Mesothelial cell of epicardium (in vitro differentiated cells): ENCODE measurements around the gene GGT6. TPM values are rescaled to one million over a fixed set of nuclear protein-coding genes. Genes with fewer than 3 reads are reported as not detected.

ENCODE experiments used
- DNase-seq, 2 experiments: peaks; one replicate each; pipeline ENCODE4 v3.0.0; 2021; ENCODE audit warnings: low spot score in 2 of 2; ENCODE audit not compliant: unreplicated experiment in 2 of 2
- H3K27ac Mint-ChIP-seq: 2 replicates; pipeline ENCODE4 v1.8.0; 2021; ENCODE audit warnings: mixed read lengths
- H3K27me3 Mint-ChIP-seq: 2 replicates; pipeline ENCODE4 v1.8.0; 2021; ENCODE audit warnings: low read depth, mixed read lengths
- H3K36me3 Mint-ChIP-seq: 2 replicates; pipeline ENCODE4 v1.8.0; 2021; ENCODE audit warnings: mixed read lengths
- H3K4me1 Mint-ChIP-seq: 2 replicates; pipeline ENCODE4 v1.8.0; 2021; ENCODE audit warnings: mixed read lengths
- H3K4me3 Mint-ChIP-seq: 2 replicates; pipeline ENCODE4 v1.8.0; 2021; ENCODE audit warnings: mild to moderate bottlenecking, moderate library complexity, mixed read lengths
- H3K9me3 Mint-ChIP-seq: 2 replicates; pipeline ENCODE4 v1.8.0; 2021; ENCODE audit warnings: mixed read lengths
- CTCF ChIP-seq: fragments of 200-600 bp; sonication (generic); IDR thresholded peaks from one replicate; pipeline ENCODE4 v1.5.0; 2021; ENCODE audit warnings: antibody characterized with exemption; ENCODE audit not compliant: unreplicated experiment
- total RNA-seq: library from RNA; stranded (reverse); gene quantifications from 3 replicates; pipeline ENCODE4 v1.2.1, GENCODE V29; 2021

The GGT6 gene
- total RNA-seq, 1 donor from 2014 or later: 0.27 TPM

DNA sequence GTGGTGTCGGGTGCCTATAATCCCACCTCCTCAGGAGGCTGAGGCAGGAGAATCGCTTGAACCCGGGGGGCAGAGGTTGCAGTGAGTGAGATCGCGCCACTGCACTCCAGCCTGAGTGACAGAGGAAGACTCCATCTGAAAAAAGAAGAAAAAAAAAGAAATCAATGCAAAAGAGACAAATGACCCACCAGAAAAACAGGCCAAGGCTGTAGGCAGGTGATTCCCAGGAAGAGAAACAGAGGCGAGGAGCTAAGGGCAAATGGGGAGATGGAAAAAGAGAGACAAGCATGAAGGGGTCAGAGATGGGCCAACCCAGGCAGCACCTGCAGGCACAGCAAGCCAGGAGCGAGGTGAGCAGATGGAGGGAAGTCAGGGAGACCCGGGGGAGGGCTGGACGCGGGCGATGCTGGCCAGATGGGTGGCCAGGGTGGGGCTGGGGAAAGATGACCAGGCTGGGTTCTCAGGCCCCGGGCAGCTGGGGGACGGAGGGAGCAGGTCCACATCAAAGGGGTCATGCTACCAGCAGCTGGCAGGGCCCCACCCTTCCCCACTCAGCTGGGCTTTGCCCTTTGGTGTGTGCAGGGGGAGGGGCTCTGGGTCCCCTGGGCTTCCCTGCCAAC lies 30.7 kb downstream of the GGT6 start:
- Mint-ChIP-seq H3K9me3 (no peaks in the 10 kb centered on the region), H3K4me3 (no peak overlapping the region), H3K27ac (no peak overlapping the region), H3K36me3 (no peaks in the 10 kb centered on the region), H3K4me1 (peaks cover 18% of the 10 kb centered on the region), H3K27me3 (no peaks in the 10 kb centered on the region)
- no peak for DNase-seq
- TF ChIP-seq CTCF: no peak

- Mint-ChIP-seq H3K4me1 (peaks cover 21% of the 10 kb centered on the region), H3K36me3 (no peaks in the 10 kb centered on the region), H3K27ac (no peak overlapping the region), H3K4me3 (no peak overlapping the region), H3K27me3 (no peaks in the 10 kb centered on the region), H3K9me3 (no peaks in the 10 kb centered on the region)
- DNase-seq: no peak
- no peak for TF ChIP-seq CTCF
Observed at GRCh38 chr17:4527566-4528125, 32.7 kb downstream of the GGT6 start.

GRCh38 chr17:4527134-4527533 lies 33.2 kb downstream of the GGT6 start:
- H3K27me3 Mint-ChIP-seq: no peaks in the 10 kb centered on the region
- H3K9me3 Mint-ChIP-seq: no peaks in the 10 kb centered on the region
- H3K36me3 Mint-ChIP-seq: no peaks in the 10 kb centered on the region
- TF ChIP-seq CTCF: no peak
- no peak for DNase-seq
- no peak overlapping the region for H3K27ac Mint-ChIP-seq
- H3K4me1 Mint-ChIP-seq: peaks cover 26% of the 10 kb centered on the region
- no peak overlapping the region for H3K4me3 Mint-ChIP-seq

- H3K27me3 Mint-ChIP-seq: no peaks in the 10 kb centered on the region
Observed at GRCh38 chr17:4525691-4526397, 34.5 kb downstream of the GGT6 start.

DNA sequence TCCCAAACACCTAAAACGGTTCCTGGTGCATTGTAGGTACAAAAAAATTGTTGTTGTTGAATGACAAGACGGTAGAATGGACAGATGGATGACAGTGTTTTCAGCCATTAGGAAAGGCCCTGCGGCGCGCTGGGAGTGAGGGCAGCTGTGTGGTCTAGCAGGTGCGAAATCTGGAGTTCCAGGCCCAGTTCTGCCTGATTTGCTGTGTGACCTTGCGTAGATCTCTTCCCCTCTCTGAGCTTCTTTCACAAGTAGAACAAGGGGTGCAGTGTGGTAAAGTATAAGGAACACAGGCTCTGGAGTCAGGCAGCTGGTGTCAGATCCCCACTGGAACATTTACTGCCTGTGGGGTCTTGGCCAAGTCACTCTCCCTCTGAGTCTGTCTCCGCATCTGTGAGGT lies 36.4 kb downstream of the GGT6 start:
- H3K9me3 Mint-ChIP-seq: no peaks in the 10 kb centered on the region
- no peak for DNase-seq
- no peaks in the 10 kb centered on the region for H3K27me3 Mint-ChIP-seq
- no peak for TF ChIP-seq CTCF
- H3K27ac Mint-ChIP-seq: peak overlapping the region; percentile 21
- H3K36me3 Mint-ChIP-seq: no peaks in the 10 kb centered on the region
- H3K4me1 Mint-ChIP-seq: peaks cover 42% of the 10 kb centered on the region
- no peak overlapping the region for H3K4me3 Mint-ChIP-seq

More at GRCh38 chr17:4525691-4526397, 34.5 kb downstream of the GGT6 start:
- Mint-ChIP-seq H3K9me3 (no peaks in the 10 kb centered on the region), H3K4me3 (no peak overlapping the region), H3K4me1 (peaks cover 32% of the 10 kb centered on the region), H3K36me3 (no peaks in the 10 kb centered on the region), H3K27ac (no peak overlapping the region)
- TF ChIP-seq CTCF: no peak
- DNase-seq: no peak
